Skeletal muscle tissue (tissue), 4 donors: ENCODE results near the gene CCP110. TPM values are rescaled to one million over a fixed set of nuclear protein-coding genes. Genes with fewer than 3 reads are reported as not detected.

Experiments used
- H3K27ac ChIP-seq: one replicate; pipeline ENCODE4 v1.7.0; 2013; ENCODE audit warnings: mild to moderate bottlenecking, low read depth, low read length, inconsistent platforms
- H3K27me3 ChIP-seq, 3 donors: one replicate each; pipeline ENCODE4 v1.7.0; 2013; ENCODE audit warnings: low read length in 3 of 3; ENCODE audit not compliant: control insufficient read depth in 3 of 3, insufficient read depth in 3 of 3
- H3K36me3 ChIP-seq, 3 donors: one replicate each; pipeline ENCODE4 v1.7.0; 2013; ENCODE audit warnings: low read length in 3 of 3; ENCODE audit not compliant: control insufficient read depth in 3 of 3, insufficient read depth in 3 of 3
- H3K4me1 ChIP-seq, 3 donors: one replicate each; pipeline ENCODE4 v1.7.0; 2013; ENCODE audit warnings: low read length in 3 of 3, mild to moderate bottlenecking in 3 of 3; ENCODE audit not compliant: control insufficient read depth in 3 of 3, insufficient read depth in 3 of 3
- H3K4me3 ChIP-seq, 3 donors: one replicate each; pipeline ENCODE4 v1.7.0; 2013; ENCODE audit warnings: low read length in 3 of 3
- H3K9ac ChIP-seq, 3 donors: one replicate each; pipeline ENCODE4 v1.7.0; 2013; ENCODE audit warnings: low read length in 3 of 3, mild to moderate bottlenecking in 3 of 3, moderate library complexity in 2 of 3, low read depth in 1 of 3
- H3K9me3 ChIP-seq, 3 donors: one replicate each; pipeline ENCODE4 v1.7.0; 2013; ENCODE audit warnings: low read length in 3 of 3; ENCODE audit not compliant: control insufficient read depth in 3 of 3
- total RNA-seq: library from RNA; depleted of rRNA; stranded (reverse); fragments of >200 nt; gene quantifications from one replicate; pipeline ENCODE4 v1.2.3, GENCODE V29; 2014
- donor health status: Osteomylitis.

Gene CCP110
- total RNA-seq, 1 donor from 2014 or later, result 11.5 TPM

- Histone ChIP-seq H3K4me1 (no peaks in the 10 kb centered on the region), H3K27ac (no peak overlapping the region), H3K36me3 (peaks cover 19 to 52% (median 52%) of the 10 kb centered on the region in 3 donors), H3K9me3 (no peaks in the 10 kb centered on the region), H3K9ac (no peak overlapping the region), H3K27me3 (no peaks in the 10 kb centered on the region), H3K4me3 (no peak overlapping the region)
These were observed 43.8 kb downstream of the CCP110 start for GRCh38 chr16:19567560-19567959.

- Histone ChIP-seq H3K4me3 (no peak overlapping the region), H3K27me3 (no peaks in the 10 kb centered on the region), H3K9ac (no peak overlapping the region), H3K27ac (no peak overlapping the region), H3K36me3 (peaks cover 43 to 61% (median 54%) of the 10 kb centered on the region in 3 donors), H3K4me1 (no peaks in the 10 kb centered on the region), H3K9me3 (no peaks in the 10 kb centered on the region)
These were observed 50.3 kb downstream of the CCP110 start for GRCh38 chr16:19573997-19574396.

DNA sequence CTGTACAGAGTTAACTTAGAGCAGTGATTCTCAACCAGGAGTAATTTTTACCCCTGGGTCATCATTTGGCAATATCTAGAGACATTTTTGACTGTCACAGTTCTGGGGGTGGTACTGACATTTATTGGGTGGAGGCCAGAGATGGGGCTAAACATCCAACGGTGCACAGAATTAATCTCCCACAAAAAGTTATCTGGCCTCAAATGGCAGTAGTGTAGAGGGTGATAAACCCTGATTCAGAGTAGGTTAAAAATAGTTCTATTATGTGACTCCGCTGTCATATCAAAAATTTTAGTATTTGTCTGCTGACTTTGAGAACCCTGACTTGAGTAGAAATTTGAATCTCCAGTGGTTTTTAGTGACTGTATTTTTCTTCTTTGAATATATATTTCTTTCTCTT, 50.9 kb downstream of the CCP110 start:
- peaks cover 42 to 57% (median 52%) of the 10 kb centered on the region in 3 donors for H3K36me3 ChIP-seq
- no peak overlapping the region for H3K27ac ChIP-seq
- H3K27me3 ChIP-seq, result no peaks in the 10 kb centered on the region

GRCh38 chr16:19578378-19578971, 54.7 kb downstream of the CCP110 start:
- H3K9ac ChIP-seq, result no peak overlapping the region
- H3K36me3 ChIP-seq, result peaks cover 46 to 61% (median 57%) of the 10 kb centered on the region in 3 donors
- H3K27ac ChIP-seq, result peak overlapping the region; percentile 40
- H3K27me3 ChIP-seq, result no peaks in the 10 kb centered on the region
- H3K4me3 ChIP-seq, result no peak overlapping the region
- peaks cover 0 to 3% (median 0%) of the 10 kb centered on the region in 3 donors for H3K9me3 ChIP-seq
- H3K4me1 ChIP-seq, result no peaks in the 10 kb centered on the region

More for the DNA sequence above, 50.9 kb downstream of the CCP110 start:
- no peak overlapping the region for H3K9ac ChIP-seq
- no peaks in the 10 kb centered on the region for H3K9me3 ChIP-seq
- H3K4me1 ChIP-seq, result no peaks in the 10 kb centered on the region
- no peak overlapping the region for H3K4me3 ChIP-seq

DNA sequence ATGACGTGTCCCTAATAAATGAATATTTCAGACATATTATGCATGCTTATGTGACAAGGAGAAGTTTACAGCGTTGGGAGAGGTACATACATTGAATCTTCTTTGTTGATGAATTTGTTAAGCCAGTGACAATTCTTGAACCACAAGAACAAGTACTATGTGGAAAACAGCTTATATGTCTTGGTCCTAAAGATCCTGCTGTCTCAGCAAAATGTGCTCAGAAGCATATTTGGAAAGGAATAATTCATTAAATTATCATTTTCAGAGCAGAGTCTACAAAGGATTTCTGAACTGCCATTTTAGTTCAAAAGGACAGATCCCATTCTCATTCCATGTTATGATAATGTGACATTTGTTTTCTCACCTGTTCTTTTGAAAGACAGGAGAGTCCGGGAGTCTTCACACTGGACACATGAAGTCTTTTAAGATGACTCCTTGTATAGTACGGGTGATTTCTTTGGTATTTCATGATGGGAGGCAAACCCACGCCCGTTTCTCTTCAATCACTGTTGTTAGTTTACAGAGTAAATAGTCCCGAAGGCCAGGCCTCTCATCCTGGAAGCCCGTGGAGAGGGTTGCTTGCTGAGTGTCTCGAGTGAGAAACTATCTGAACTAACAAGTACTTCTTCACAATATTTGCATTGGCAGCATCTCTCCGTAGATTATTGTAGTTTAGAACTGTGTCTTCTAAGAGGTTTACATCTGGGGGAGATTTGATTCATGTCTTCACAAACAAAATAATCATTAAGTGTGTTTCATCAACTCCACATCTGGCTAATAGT, 58.5 kb downstream of the CCP110 start:
- H3K36me3 ChIP-seq, result peaks cover 30 to 50% (median 46%) of the 10 kb centered on the region in 3 donors
- H3K9ac ChIP-seq, result no peak overlapping the region
- no peaks in the 10 kb centered on the region for H3K27me3 ChIP-seq
- peaks cover 0 to 3% (median 0%) of the 10 kb centered on the region in 3 donors for H3K9me3 ChIP-seq
- no peak overlapping the region for H3K4me3 ChIP-seq
- no peaks in the 10 kb centered on the region for H3K4me1 ChIP-seq
- no peak overlapping the region for H3K27ac ChIP-seq

DNA sequence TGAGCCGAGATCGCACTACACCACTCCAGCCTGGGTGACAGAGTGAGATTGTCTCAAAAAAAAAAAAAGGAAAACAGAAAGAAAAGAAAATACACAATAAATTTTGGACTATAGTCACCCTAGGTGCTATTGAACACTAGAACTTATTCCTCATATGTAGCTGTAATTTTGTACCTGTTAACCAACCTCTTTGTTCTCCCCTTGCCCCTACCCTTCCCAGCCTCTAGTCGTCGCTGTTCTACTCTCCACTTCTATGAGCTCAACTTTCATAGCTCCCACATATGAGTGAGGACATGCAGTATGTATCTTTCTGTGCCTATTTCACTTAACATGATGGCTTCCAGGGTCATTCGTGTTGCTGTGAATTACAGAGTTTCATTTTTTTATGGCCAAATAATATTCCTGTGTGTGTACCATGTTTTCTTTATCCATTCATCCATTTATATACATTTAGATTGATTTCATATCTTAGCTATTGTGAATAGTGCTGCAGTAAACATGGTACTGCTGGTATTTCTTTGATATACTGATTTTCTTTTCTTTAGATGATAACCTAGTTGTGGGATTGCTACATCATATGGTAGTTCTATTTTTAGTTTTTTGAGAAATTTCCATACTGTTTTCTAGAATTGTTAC, 60.0 kb downstream of the CCP110 start:
- Histone ChIP-seq H3K9ac (no peak overlapping the region), H3K4me3 (no peak overlapping the region), H3K4me1 (no peaks in the 10 kb centered on the region), H3K27me3 (no peaks in the 10 kb centered on the region), H3K9me3 (peaks cover 0 to 3% (median 0%) of the 10 kb centered on the region in 3 donors), H3K27ac (no peak overlapping the region), H3K36me3 (peaks cover 20 to 39% (median 35%) of the 10 kb centered on the region in 3 donors)

- H3K27ac ChIP-seq, result no peak overlapping the region
- no peaks in the 10 kb centered on the region for H3K9me3 ChIP-seq
- H3K9ac ChIP-seq, result peak overlapping the region in 1 of 3 donors; percentile 30
- H3K4me3 ChIP-seq, result no peak overlapping the region
- H3K4me1 ChIP-seq, result no peaks in the 10 kb centered on the region
- peaks cover 13 to 23% (median 14%) of the 10 kb centered on the region in 3 donors for H3K36me3 ChIP-seq
- H3K27me3 ChIP-seq, result no peaks in the 10 kb centered on the region
These were observed 64.9 kb downstream of the CCP110 start for GRCh38 chr16:19588661-19589060.

- H3K27ac ChIP-seq, result no peak overlapping the region
- peaks cover 14 to 27% (median 15%) of the 10 kb centered on the region in 3 donors for H3K36me3 ChIP-seq
- no peaks in the 10 kb centered on the region for H3K27me3 ChIP-seq
- no peak overlapping the region for H3K4me3 ChIP-seq
- no peaks in the 10 kb centered on the region for H3K4me1 ChIP-seq
- H3K9ac ChIP-seq, result no peak overlapping the region
- no peaks in the 10 kb centered on the region for H3K9me3 ChIP-seq
These were observed 65.4 kb downstream of the CCP110 start for GRCh38 chr16:19589106-19589505.

DNA sequence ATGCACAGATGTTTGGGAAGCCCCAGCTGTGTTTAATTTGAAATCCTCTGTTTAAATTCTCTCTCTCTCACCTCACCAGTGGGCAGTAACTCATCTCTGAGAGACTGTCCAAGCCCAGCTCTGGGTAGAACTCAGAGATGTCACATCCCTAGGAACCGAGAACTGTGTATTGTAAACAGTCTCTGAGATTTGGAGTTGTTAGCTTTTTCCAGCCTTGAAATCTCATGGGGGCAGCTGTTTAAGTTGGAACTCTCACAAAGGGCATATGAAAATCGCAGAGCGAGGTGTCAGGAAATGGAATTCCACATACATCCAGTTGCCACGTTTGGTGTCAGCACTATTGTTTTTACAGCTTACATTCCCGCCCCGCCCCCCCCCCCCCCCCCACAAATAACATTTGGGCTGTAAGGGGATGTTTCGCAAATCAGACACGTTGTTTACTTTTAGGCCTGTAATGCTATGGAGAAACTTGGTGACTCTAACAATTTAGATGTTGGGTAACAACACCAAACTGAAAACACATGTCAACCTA, 66.1 kb downstream of the CCP110 start:
- Histone ChIP-seq H3K4me1 (no peaks in the 10 kb centered on the region), H3K27me3 (no peaks in the 10 kb centered on the region), H3K9me3 (no peaks in the 10 kb centered on the region), H3K27ac (no peak overlapping the region), H3K9ac (no peak overlapping the region), H3K4me3 (no peak overlapping the region), H3K36me3 (peaks cover 14 to 28% (median 18%) of the 10 kb centered on the region in 3 donors)
